OCI-LY1 (cell line): ENCODE measurements around the gene LTBP1.

Experiments used
- H2AFZ ChIP-seq: fragments of 200-600 bp; sonication (generic), shearing (Covaris generic); 2 replicates; pipeline ENCODE4 v1.6.0; 2014; ENCODE audit warnings: antibody characterized with exemption, mild to moderate bottlenecking, low read length
- H3F3A ChIP-seq: fragments of 200-600 bp; sonication (generic), shearing (Covaris generic); 2 replicates; pipeline ENCODE4 v1.6.0; 2014; ENCODE audit warnings: mild to moderate bottlenecking, antibody characterized with exemption, low read length, moderate library complexity; ENCODE audit not compliant: insufficient read depth
- H3K27ac ChIP-seq: fragments of 200-600 bp; sonication (generic); 2 replicates; pipeline ENCODE4 v1.5.1; 2014; ENCODE audit warnings: low read length, mixed run types, mild to moderate bottlenecking, low read depth; ENCODE audit not compliant: poor library complexity, severe bottlenecking
- H3K27me3 ChIP-seq: fragments of 200-600 bp; sonication (generic); 2 replicates; pipeline ENCODE4 v1.6.0; 2014; ENCODE audit warnings: antibody characterized with exemption, mild to moderate bottlenecking, low read length, moderate library complexity; ENCODE audit not compliant: insufficient read depth
- H3K36me3 ChIP-seq: fragments of 200-600 bp; sonication (generic); 2 replicates; pipeline ENCODE4 v1.6.1; 2014; ENCODE audit warnings: mild to moderate bottlenecking, antibody characterized with exemption, low read length, moderate library complexity, mixed read lengths; ENCODE audit not compliant: insufficient read depth
- H3K4me1 ChIP-seq: fragments of 200-600 bp; sonication (generic); 2 replicates; pipeline ENCODE4 v1.5.1; 2014; ENCODE audit warnings: mild to moderate bottlenecking, low read length, moderate library complexity; ENCODE audit not compliant: insufficient read depth, severe bottlenecking
- H3K4me2 ChIP-seq: fragments of 200-600 bp; sonication (generic), shearing (Covaris generic); 2 replicates; pipeline ENCODE4 v1.6.1; 2014; ENCODE audit warnings: low read length
- H3K4me3 ChIP-seq: fragments of 200-600 bp; sonication (generic); 2 replicates; pipeline ENCODE4 v1.5.1; 2014; ENCODE audit warnings: low read length, low read depth, mild to moderate bottlenecking, mixed read lengths; ENCODE audit not compliant: poor library complexity, severe bottlenecking
- H3K79me2 ChIP-seq: fragments of 200-600 bp; shearing (Covaris generic); 2 replicates; pipeline ENCODE4 v1.6.1; 2016; ENCODE audit warnings: mixed run types, low read length, mixed read lengths; ENCODE audit not compliant: insufficient read depth
- H3K9ac ChIP-seq: fragments of 200-600 bp; sonication (generic), shearing (Covaris generic); 2 replicates; pipeline ENCODE4 v1.6.1; 2014; ENCODE audit warnings: mild to moderate bottlenecking, low read length, mixed read lengths
- H3K9me2 ChIP-seq: fragments of 200-600 bp; sonication (generic), shearing (Covaris generic); 2 replicates; pipeline ENCODE4 v1.6.1; 2014; ENCODE audit warnings: low read depth, mild to moderate bottlenecking, low read length, mixed read lengths
- H3K9me3 ChIP-seq: fragments of 200-600 bp; shearing (Covaris generic); 2 replicates; pipeline ENCODE4 v1.6.1; 2014; ENCODE audit warnings: low read length, mixed read lengths
- H4K20me1 ChIP-seq: fragments of 200-600 bp; sonication (generic), shearing (Covaris generic); 2 replicates; pipeline ENCODE4 v1.6.0; 2016; ENCODE audit warnings: mild to moderate bottlenecking, low read length; ENCODE audit not compliant: insufficient read depth
- EZH2 ChIP-seq: fragments of 200-600 bp; sonication (generic), shearing (Covaris generic); IDR thresholded peaks from 2 replicates; pipeline ENCODE4 v1.8.0; 2017; ENCODE audit warnings: borderline replicate concordance, mixed run types, mild to moderate bottlenecking, antibody characterized with exemption, low read length, moderate library complexity, mixed read lengths
- TF ChIP-seq, protein P1 (sequence below): fragments of 200-600 bp; sonication (generic), shearing (Covaris generic); IDR thresholded peaks from 2 replicates; pipeline ENCODE4 v1.5.1; 2017; ENCODE audit warnings: mild to moderate bottlenecking, antibody characterized with exemption, low read length, moderate library complexity, mixed read lengths

LTBP1 gene

DNA sequence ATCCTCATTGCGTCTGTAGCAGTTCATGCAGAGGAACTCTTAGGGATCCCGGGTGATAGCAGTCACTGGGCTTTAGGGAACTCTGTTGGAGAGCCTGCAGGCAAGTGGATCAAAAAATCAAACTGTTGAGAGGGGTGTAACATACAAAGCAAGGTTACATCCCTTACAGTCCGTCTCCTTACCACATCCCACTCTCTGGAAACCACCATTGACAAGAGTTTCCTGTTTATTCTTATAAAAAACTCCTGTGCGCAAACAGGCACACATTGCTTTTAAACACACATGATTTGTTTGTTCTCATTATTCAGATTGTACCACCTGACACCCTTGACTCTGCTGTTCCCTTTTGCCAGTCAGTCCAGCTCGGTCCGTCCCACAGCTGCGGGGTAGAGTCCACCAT is 137.7 kb downstream of the LTBP1 start:
- Histone ChIP-seq H3K79me2 (peaks cover 5% of the 10 kb centered on the region; the same call in 1 of the 2 replicates), H3K4me3 (peak overlapping the region; percentile 2), H3K4me1 (peaks cover 78% of the 10 kb centered on the region), H3K36me3 (peaks cover 42% of the 10 kb centered on the region), H3K9me3 (no peaks in the 10 kb centered on the region), H3K4me2 (peak overlapping the region; percentile 63), H3F3A (peaks cover 6% of the 10 kb centered on the region; the same call in 1 of the 2 replicates), H3K9ac (peak overlapping the region; percentile 44), H3K27ac (peak overlapping the region; percentile 99), H3K27me3 (no peaks in the 10 kb centered on the region), H3K9me2 (no peaks in the 10 kb centered on the region), H4K20me1 (no peaks in the 10 kb centered on the region), H2AFZ (no peak overlapping the region)
- no peak for TF ChIP-seq EZH2
- TF ChIP-seq, protein P1, sequence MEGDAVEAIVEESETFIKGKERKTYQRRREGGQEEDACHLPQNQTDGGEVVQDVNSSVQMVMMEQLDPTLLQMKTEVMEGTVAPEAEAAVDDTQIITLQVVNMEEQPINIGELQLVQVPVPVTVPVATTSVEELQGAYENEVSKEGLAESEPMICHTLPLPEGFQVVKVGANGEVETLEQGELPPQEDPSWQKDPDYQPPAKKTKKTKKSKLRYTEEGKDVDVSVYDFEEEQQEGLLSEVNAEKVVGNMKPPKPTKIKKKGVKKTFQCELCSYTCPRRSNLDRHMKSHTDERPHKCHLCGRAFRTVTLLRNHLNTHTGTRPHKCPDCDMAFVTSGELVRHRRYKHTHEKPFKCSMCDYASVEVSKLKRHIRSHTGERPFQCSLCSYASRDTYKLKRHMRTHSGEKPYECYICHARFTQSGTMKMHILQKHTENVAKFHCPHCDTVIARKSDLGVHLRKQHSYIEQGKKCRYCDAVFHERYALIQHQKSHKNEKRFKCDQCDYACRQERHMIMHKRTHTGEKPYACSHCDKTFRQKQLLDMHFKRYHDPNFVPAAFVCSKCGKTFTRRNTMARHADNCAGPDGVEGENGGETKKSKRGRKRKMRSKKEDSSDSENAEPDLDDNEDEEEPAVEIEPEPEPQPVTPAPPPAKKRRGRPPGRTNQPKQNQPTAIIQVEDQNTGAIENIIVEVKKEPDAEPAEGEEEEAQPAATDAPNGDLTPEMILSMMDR: no peak

DNA sequence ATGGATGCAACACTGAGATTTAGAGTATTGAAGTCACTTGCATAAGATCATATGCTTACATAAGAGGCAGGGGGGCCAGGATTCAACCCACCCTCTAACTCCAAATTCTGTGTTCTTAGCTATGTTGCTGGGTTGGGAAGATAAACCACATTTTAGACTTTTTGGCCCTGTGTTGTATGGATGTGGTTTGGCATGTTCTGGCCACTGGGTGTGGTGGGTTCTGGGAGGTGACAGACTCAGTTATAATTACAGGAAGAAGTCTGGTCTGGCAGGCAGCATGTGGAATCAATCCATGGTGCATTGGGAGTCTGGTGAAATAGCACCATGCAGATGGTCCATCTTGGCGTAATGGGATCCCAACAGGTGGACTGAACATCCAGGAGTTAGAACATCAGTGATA is 138.9 kb downstream of the LTBP1 start:
- peaks cover 6% of the 10 kb centered on the region; the same call in 1 of the 2 replicates for H3F3A ChIP-seq
- H3K27ac ChIP-seq: peak overlapping the region; percentile 99
- H3K4me1 ChIP-seq: peaks cover 66% of the 10 kb centered on the region
- H3K36me3 ChIP-seq: peaks cover 46% of the 10 kb centered on the region
- TF ChIP-seq, protein P1: no peak
- no peak for TF ChIP-seq EZH2
- no peaks in the 10 kb centered on the region for H3K9me2 ChIP-seq
- H3K9ac ChIP-seq: peak overlapping the region; percentile 44
- H3K4me3 ChIP-seq: peak overlapping the region; percentile 11
- H4K20me1 ChIP-seq: no peaks in the 10 kb centered on the region
- H3K27me3 ChIP-seq: no peaks in the 10 kb centered on the region
- peak overlapping the region; percentile 63 for H3K4me2 ChIP-seq
- no peak overlapping the region for H2AFZ ChIP-seq
- no peaks in the 10 kb centered on the region for H3K9me3 ChIP-seq
- peaks cover 10% of the 10 kb centered on the region; the same call in 1 of the 2 replicates for H3K79me2 ChIP-seq

DNA sequence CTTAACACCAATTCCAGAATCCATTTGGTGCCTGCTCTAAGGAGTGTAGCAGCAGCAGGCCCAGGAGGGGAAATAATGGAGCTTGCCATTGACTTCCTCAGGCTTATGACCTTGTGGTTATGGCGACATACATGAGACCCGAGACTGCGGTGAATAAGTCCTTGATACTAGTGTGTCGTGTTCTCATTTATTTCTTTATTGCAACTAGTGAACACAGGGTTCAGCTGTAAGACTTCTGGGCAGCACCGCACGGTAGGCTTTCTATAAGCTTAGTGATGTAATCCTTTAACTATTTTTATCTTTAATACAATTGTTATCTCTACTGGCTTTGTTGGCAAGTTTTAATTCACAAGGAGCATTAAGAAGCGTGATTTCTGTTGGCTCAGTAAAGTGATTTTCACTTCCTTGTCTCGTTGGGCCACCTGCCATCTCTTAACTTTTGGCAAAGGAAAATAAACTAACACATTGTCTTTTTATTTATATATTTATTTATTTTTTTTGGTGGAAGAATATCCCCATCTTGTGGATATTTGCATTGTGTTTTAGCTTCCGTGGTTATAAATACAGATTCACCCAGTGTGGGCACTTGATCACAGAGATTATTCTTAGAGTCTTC is 139.8 kb downstream of the LTBP1 start:
- H3K9me3 ChIP-seq: no peaks in the 10 kb centered on the region
- peaks cover 46% of the 10 kb centered on the region for H3K36me3 ChIP-seq
- H3K27ac ChIP-seq: peak overlapping the region; percentile 99
- H3K4me3 ChIP-seq: peak overlapping the region; percentile 11
- no peaks in the 10 kb centered on the region for H3K27me3 ChIP-seq
- peaks cover 6% of the 10 kb centered on the region; the same call in 1 of the 2 replicates for H3F3A ChIP-seq
- H2AFZ ChIP-seq: no peak overlapping the region
- TF ChIP-seq, protein P1: no peak
- TF ChIP-seq EZH2: no peak
- peak overlapping the region; percentile 44 for H3K9ac ChIP-seq
- H3K4me1 ChIP-seq: peaks cover 57% of the 10 kb centered on the region
- H4K20me1 ChIP-seq: no peaks in the 10 kb centered on the region
- H3K79me2 ChIP-seq: peaks cover 10% of the 10 kb centered on the region; the same call in 1 of the 2 replicates
- no peaks in the 10 kb centered on the region for H3K9me2 ChIP-seq
- H3K4me2 ChIP-seq: peak overlapping the region; percentile 63
